ENCODE data around the gene PGM5.

PGM5 gene

GRCh38 chr9:68470067-68470466 lies 113.7 kb downstream of the PGM5 start:
- no peak overlapping the region for H3K4me2 ChIP-seq (ENCODE audit: low read length)
- H3K18ac ChIP-seq (ENCODE audit: low read length) = no peak overlapping the region
- no peak overlapping the region for H2AFZ ChIP-seq (ENCODE audit: insufficient read depth, low read length, poor library complexity)
- H2BK5ac ChIP-seq (ENCODE audit: low read depth, low read length, poor library complexity) = no peak overlapping the region
- no peaks in the 10 kb centered on the region for H3K36me3 ChIP-seq (ENCODE audit: control insufficient read depth in 1 of 2, insufficient read depth in 2 of 2, low read length in 2 of 2)
- no peaks in the 10 kb centered on the region for H3K79me1 ChIP-seq (ENCODE audit: low read length)
- H3K27me3 ChIP-seq (ENCODE audit: insufficient read depth, low read length) = no peaks in the 10 kb centered on the region
- H4K8ac ChIP-seq (ENCODE audit: low read depth, low read length) = no peak overlapping the region
- H4K12ac ChIP-seq (ENCODE audit: low read depth, low read length) = no peak overlapping the region
- H3K4me3 ChIP-seq (ENCODE audit: low read depth, low read length) = no peak overlapping the region
- no peaks in the 10 kb centered on the region for H3K9me3 ChIP-seq (ENCODE audit: insufficient read depth, low read depth, low read length)
- no peak overlapping the region for H3K14ac ChIP-seq (ENCODE audit: low read length)
- H4K91ac ChIP-seq (ENCODE audit: low read depth, low read length) = no peak overlapping the region
- DNase-seq = no peak
- no peak overlapping the region for H3K27ac ChIP-seq (ENCODE audit: low read depth, low read length)
- H3K79me2 ChIP-seq (ENCODE audit: control insufficient read depth, insufficient read depth, low read length, poor library complexity) = no peaks in the 10 kb centered on the region
- H2BK120ac ChIP-seq (ENCODE audit: insufficient read depth, low read length, poor library complexity) = no peak overlapping the region
- no peak overlapping the region for H3K9ac ChIP-seq (ENCODE audit: low read length)
- H3K4ac ChIP-seq (ENCODE audit: low read depth, low read length) = no peak overlapping the region
- H3K23ac ChIP-seq (ENCODE audit: low read length) = no peak overlapping the region
- no peak overlapping the region for H2BK12ac ChIP-seq (ENCODE audit: low read length)
- no peak overlapping the region for H2AK5ac ChIP-seq (ENCODE audit: low read length)
- no peaks in the 10 kb centered on the region for H3K4me1 ChIP-seq (ENCODE audit: control insufficient read depth in 1 of 2, insufficient read depth in 2 of 2, low read length in 2 of 2)

DNA sequence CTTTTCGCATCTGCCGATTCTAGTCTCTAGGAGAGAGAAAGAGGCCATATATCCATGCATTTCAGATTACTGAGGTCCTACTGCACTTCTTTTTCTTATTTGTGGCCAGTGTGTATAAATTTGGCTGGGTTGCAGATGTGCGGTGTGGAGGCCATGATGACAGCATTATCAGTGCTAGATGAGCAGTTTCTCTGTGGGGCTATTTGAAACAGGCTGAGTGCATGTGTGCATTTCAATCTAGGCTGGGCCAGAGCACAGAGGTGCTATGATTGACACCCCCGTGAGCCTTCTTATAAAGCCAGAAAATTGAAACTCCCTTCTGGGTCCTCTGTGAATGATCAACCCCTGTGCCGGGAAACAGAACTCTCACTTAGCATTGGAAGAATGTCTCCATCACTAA lies 114.2 kb downstream of the PGM5 start:
- Histone ChIP-seq H3K36me3 (ENCODE audit: control insufficient read depth in 1 of 2, insufficient read depth in 2 of 2, low read length in 2 of 2) (no peaks in the 10 kb centered on the region), H2BK120ac (ENCODE audit: insufficient read depth, low read length, poor library complexity) (no peak overlapping the region), H3K4ac (ENCODE audit: low read depth, low read length) (no peak overlapping the region), H3K4me1 (ENCODE audit: control insufficient read depth in 1 of 2, insufficient read depth in 2 of 2, low read length in 2 of 2) (no peaks in the 10 kb centered on the region), H4K8ac (ENCODE audit: low read depth, low read length) (no peak overlapping the region), H3K14ac (ENCODE audit: low read length) (no peak overlapping the region), H3K9me3 (ENCODE audit: insufficient read depth, low read depth, low read length) (no peaks in the 10 kb centered on the region), H3K27ac (ENCODE audit: low read depth, low read length) (no peak overlapping the region), H4K12ac (ENCODE audit: low read depth, low read length) (no peak overlapping the region), H2BK5ac (ENCODE audit: low read depth, low read length, poor library complexity) (no peak overlapping the region), H3K79me1 (ENCODE audit: low read length) (no peaks in the 10 kb centered on the region), H3K4me3 (ENCODE audit: low read depth, low read length) (no peak overlapping the region), H2AFZ (ENCODE audit: insufficient read depth, low read length, poor library complexity) (no peak overlapping the region), H3K9ac (ENCODE audit: low read length) (no peak overlapping the region), H2AK5ac (ENCODE audit: low read length) (no peak overlapping the region), H3K23ac (ENCODE audit: low read length) (no peak overlapping the region), H3K18ac (ENCODE audit: low read length) (no peak overlapping the region), H3K27me3 (ENCODE audit: insufficient read depth, low read length) (no peaks in the 10 kb centered on the region), H3K4me2 (ENCODE audit: low read length) (no peak overlapping the region), H2BK12ac (ENCODE audit: low read length) (no peak overlapping the region), H3K79me2 (ENCODE audit: control insufficient read depth, insufficient read depth, low read length, poor library complexity) (no peaks in the 10 kb centered on the region), H4K91ac (ENCODE audit: low read depth, low read length) (no peak overlapping the region)
- no peak for DNase-seq
- WGBS (ENCODE audit: extremely low coverage, insufficient coverage, insufficient read length) = no CpG with 5 or more reads among the region's 5 CpGs

DNA sequence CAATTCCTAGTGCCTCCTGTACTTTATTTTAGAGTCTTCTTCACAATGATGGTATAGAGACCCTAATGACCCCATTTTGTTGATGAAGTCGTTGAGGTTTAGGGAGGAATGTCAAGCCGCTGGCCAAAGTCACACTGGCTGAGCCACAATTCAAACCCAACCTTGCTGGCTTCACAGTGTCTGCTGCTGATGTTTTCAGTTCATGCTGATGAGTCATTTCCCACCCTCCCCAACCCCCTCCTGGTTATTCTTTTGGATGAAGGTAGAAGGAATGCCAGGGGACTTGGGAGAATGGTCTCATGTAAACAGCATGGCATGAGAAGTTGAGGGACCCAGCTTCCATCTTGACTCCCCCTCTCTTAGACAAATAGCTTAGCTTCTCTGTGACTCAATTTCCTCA lies 115.7 kb downstream of the PGM5 start:
- Histone ChIP-seq H3K23ac (ENCODE audit: low read length) (no peak overlapping the region), H3K27me3 (ENCODE audit: insufficient read depth, low read length) (no peaks in the 10 kb centered on the region), H3K4me3 (ENCODE audit: low read depth, low read length) (no peak overlapping the region), H3K18ac (ENCODE audit: low read length) (no peak overlapping the region), H3K9me3 (ENCODE audit: insufficient read depth, low read depth, low read length) (no peaks in the 10 kb centered on the region), H3K14ac (ENCODE audit: low read length) (no peak overlapping the region), H3K36me3 (ENCODE audit: control insufficient read depth in 1 of 2, insufficient read depth in 2 of 2, low read length in 2 of 2) (no peaks in the 10 kb centered on the region), H2BK12ac (ENCODE audit: low read length) (no peak overlapping the region), H3K4me2 (ENCODE audit: low read length) (no peak overlapping the region), H2BK5ac (ENCODE audit: low read depth, low read length, poor library complexity) (no peak overlapping the region), H4K91ac (ENCODE audit: low read depth, low read length) (no peak overlapping the region), H3K79me1 (ENCODE audit: low read length) (no peaks in the 10 kb centered on the region), H3K4ac (ENCODE audit: low read depth, low read length) (no peak overlapping the region), H3K4me1 (ENCODE audit: control insufficient read depth in 1 of 2, insufficient read depth in 2 of 2, low read length in 2 of 2) (no peaks in the 10 kb centered on the region), H4K8ac (ENCODE audit: low read depth, low read length) (no peak overlapping the region), H2BK120ac (ENCODE audit: insufficient read depth, low read length, poor library complexity) (no peak overlapping the region), H3K79me2 (ENCODE audit: control insufficient read depth, insufficient read depth, low read length, poor library complexity) (no peaks in the 10 kb centered on the region), H2AFZ (ENCODE audit: insufficient read depth, low read length, poor library complexity) (no peak overlapping the region), H3K27ac (ENCODE audit: low read depth, low read length) (no peak overlapping the region), H4K12ac (ENCODE audit: low read depth, low read length) (no peak overlapping the region), H2AK5ac (ENCODE audit: low read length) (no peak overlapping the region), H3K9ac (ENCODE audit: low read length) (no peak overlapping the region)
- WGBS (ENCODE audit: extremely low coverage, insufficient coverage, insufficient read length) = no CpG with 5 or more reads among the region's 2 CpGs
- no peak for DNase-seq

DNA sequence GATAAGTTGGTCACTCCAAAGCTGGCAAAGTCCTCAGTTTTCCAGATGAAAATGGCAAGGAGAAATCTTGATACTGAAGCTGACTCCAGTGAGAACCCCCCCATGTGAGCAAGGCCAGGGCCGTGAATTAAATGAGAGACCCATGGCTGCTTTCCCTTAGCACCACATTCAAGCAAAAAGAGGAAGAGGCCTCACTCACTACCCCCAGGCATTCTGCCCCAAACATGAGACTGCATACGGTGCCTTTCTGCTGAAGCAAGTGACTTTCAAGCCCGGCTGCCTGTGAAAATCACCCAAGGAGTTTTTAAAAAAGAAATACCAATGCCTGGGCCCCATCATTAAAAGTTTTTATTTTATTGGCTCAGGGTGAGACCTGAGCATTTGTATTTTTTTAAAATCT lies 117.4 kb downstream of the PGM5 start:
- no peak overlapping the region for H2BK12ac ChIP-seq (ENCODE audit: low read length)
- H3K18ac ChIP-seq (ENCODE audit: low read length) = no peak overlapping the region
- H2BK5ac ChIP-seq (ENCODE audit: low read depth, low read length, poor library complexity) = peak overlapping the region; percentile 10
- no peak overlapping the region for H3K4ac ChIP-seq (ENCODE audit: low read depth, low read length)
- H2BK120ac ChIP-seq (ENCODE audit: insufficient read depth, low read length, poor library complexity) = no peak overlapping the region
- H3K9ac ChIP-seq (ENCODE audit: low read length) = no peak overlapping the region
- H3K23ac ChIP-seq (ENCODE audit: low read length) = no peak overlapping the region
- no peaks in the 10 kb centered on the region for H3K4me1 ChIP-seq (ENCODE audit: control insufficient read depth in 1 of 2, insufficient read depth in 2 of 2, low read length in 2 of 2)
- DNase-seq = no peak
- H3K36me3 ChIP-seq (ENCODE audit: control insufficient read depth in 1 of 2, insufficient read depth in 2 of 2, low read length in 2 of 2) = no peaks in the 10 kb centered on the region
- no peak overlapping the region for H4K12ac ChIP-seq (ENCODE audit: low read depth, low read length)
- H3K4me3 ChIP-seq (ENCODE audit: low read depth, low read length) = no peak overlapping the region
- no peaks in the 10 kb centered on the region for H3K9me3 ChIP-seq (ENCODE audit: insufficient read depth, low read depth, low read length)
- no CpG with 5 or more reads among the region's 3 CpGs for WGBS (ENCODE audit: extremely low coverage, insufficient coverage, insufficient read length)
- H3K14ac ChIP-seq (ENCODE audit: low read length) = no peak overlapping the region
- no peaks in the 10 kb centered on the region for H3K79me2 ChIP-seq (ENCODE audit: control insufficient read depth, insufficient read depth, low read length, poor library complexity)
- no peak overlapping the region for H3K4me2 ChIP-seq (ENCODE audit: low read length)
- H2AFZ ChIP-seq (ENCODE audit: insufficient read depth, low read length, poor library complexity) = no peak overlapping the region
- H3K27ac ChIP-seq (ENCODE audit: low read depth, low read length) = no peak overlapping the region
- H4K91ac ChIP-seq (ENCODE audit: low read depth, low read length) = no peak overlapping the region
- no peak overlapping the region for H4K8ac ChIP-seq (ENCODE audit: low read depth, low read length)
- H2AK5ac ChIP-seq (ENCODE audit: low read length) = no peak overlapping the region
- H3K79me1 ChIP-seq (ENCODE audit: low read length) = no peaks in the 10 kb centered on the region
- H3K27me3 ChIP-seq (ENCODE audit: insufficient read depth, low read length) = no peaks in the 10 kb centered on the region

- H2BK120ac ChIP-seq (ENCODE audit: insufficient read depth, low read length, poor library complexity) = no peak overlapping the region
- no peak overlapping the region for H4K91ac ChIP-seq (ENCODE audit: low read depth, low read length)
- H3K4ac ChIP-seq (ENCODE audit: low read depth, low read length) = no peak overlapping the region
- no peak overlapping the region for H2AK5ac ChIP-seq (ENCODE audit: low read length)
- no peak overlapping the region for H3K27ac ChIP-seq (ENCODE audit: low read depth, low read length)
- H3K9ac ChIP-seq (ENCODE audit: low read length) = no peak overlapping the region
- no peaks in the 10 kb centered on the region for H3K79me1 ChIP-seq (ENCODE audit: low read length)
- no peak overlapping the region for H3K14ac ChIP-seq (ENCODE audit: low read length)
- H3K4me1 ChIP-seq (ENCODE audit: control insufficient read depth in 1 of 2, insufficient read depth in 2 of 2, low read length in 2 of 2) = no peaks in the 10 kb centered on the region
- no peak overlapping the region for H4K8ac ChIP-seq (ENCODE audit: low read depth, low read length)
- DNase-seq = no peak
- H3K36me3 ChIP-seq (ENCODE audit: control insufficient read depth in 1 of 2, insufficient read depth in 2 of 2, low read length in 2 of 2) = no peaks in the 10 kb centered on the region
- no peaks in the 10 kb centered on the region for H3K79me2 ChIP-seq (ENCODE audit: control insufficient read depth, insufficient read depth, low read length, poor library complexity)
- H2BK12ac ChIP-seq (ENCODE audit: low read length) = no peak overlapping the region
- no peak overlapping the region for H3K4me2 ChIP-seq (ENCODE audit: low read length)
- no CpG with 5 or more reads among the region's 1 CpG for WGBS (ENCODE audit: extremely low coverage, insufficient coverage, insufficient read length)
- no peak overlapping the region for H3K23ac ChIP-seq (ENCODE audit: low read length)
- H3K4me3 ChIP-seq (ENCODE audit: low read depth, low read length) = no peak overlapping the region
- H3K9me3 ChIP-seq (ENCODE audit: insufficient read depth, low read depth, low read length) = no peaks in the 10 kb centered on the region
- H2AFZ ChIP-seq (ENCODE audit: insufficient read depth, low read length, poor library complexity) = no peak overlapping the region
- no peaks in the 10 kb centered on the region for H3K27me3 ChIP-seq (ENCODE audit: insufficient read depth, low read length)
- H2BK5ac ChIP-seq (ENCODE audit: low read depth, low read length, poor library complexity) = no peak overlapping the region
- no peak overlapping the region for H4K12ac ChIP-seq (ENCODE audit: low read depth, low read length)
- H3K18ac ChIP-seq (ENCODE audit: low read length) = no peak overlapping the region
Observed at GRCh38 chr9:68476422-68476821, 120.0 kb downstream of the PGM5 start.

Measured in trophoblast cell (in vitro differentiated cells and primary cell).